ENCODE results near the gene UNC93B1. TPM values are rescaled to one million over a fixed set of nuclear protein-coding genes. Genes with fewer than 3 reads are reported as not detected.

Gene UNC93B1
- polyA plus RNA-seq, 4 donors, result 27.2 to 82.1 (median 41.4) TPM

DNA sequence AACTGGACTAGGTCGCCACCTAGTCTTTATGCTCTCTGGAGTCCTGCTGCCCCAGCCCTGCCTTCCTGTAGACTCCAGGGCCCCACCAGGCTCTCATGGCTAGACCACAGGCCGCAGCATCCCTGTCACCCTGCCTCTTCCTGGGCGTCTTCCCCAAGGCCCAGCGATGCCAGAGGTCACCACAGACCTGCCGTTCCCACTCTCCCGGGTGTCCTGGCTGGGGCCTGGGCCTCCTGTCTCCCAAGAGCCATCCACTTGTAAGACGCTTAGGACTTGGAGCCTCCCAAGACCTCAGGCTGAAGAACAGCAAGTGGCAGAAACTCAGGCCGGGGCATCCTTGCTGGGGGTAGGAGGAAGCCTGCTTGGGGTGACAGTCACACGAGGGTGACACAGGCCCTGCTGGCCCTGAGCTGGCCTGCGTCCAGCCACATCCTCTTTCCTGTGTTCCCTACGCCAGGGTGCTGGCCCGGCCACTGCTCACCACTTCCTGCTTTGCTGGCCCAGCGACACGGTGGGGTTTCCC is 32.9 kb upstream of the UNC93B1 start:
- DNase-seq, result peak in 1 of 2 donors; percentile 40
- H3K27me3 ChIP-seq (ENCODE audit: control insufficient read depth in 3 of 3, insufficient read depth in 3 of 3, low read length in 3 of 3), result no peaks in the 10 kb centered on the region
- no peak overlapping the region for H3K4me3 ChIP-seq (ENCODE audit: low read depth in 1 of 3, low read length in 3 of 3)
- WGBS, 3 donors, result 58 to 74% (median 61%) methylated on average over 14 of the region's 14 CpGs
- no peaks in the 10 kb centered on the region for H3K9me3 ChIP-seq (ENCODE audit: control insufficient read depth in 2 of 2, insufficient read depth in 1 of 2, low read depth in 1 of 2, low read length in 1 of 2)
- peaks cover 2 to 34% (median 5%) of the 10 kb centered on the region in 3 donors for H3K4me1 ChIP-seq (ENCODE audit: control insufficient read depth in 3 of 3, insufficient read depth in 2 of 3, low read depth in 1 of 3, low read length in 2 of 3)
- H3K36me3 ChIP-seq (ENCODE audit: control insufficient read depth in 3 of 3, insufficient read depth in 2 of 3, low read depth in 1 of 3, low read length in 3 of 3), result peaks cover 3 to 72% (median 5%) of the 10 kb centered on the region in 3 donors
- H3K27ac ChIP-seq (ENCODE audit: low read depth in 1 of 3, low read length in 2 of 3), result peak overlapping the region; percentile 26 to 95 (median 34)
- FAIRE-seq, result no peak

DNA sequence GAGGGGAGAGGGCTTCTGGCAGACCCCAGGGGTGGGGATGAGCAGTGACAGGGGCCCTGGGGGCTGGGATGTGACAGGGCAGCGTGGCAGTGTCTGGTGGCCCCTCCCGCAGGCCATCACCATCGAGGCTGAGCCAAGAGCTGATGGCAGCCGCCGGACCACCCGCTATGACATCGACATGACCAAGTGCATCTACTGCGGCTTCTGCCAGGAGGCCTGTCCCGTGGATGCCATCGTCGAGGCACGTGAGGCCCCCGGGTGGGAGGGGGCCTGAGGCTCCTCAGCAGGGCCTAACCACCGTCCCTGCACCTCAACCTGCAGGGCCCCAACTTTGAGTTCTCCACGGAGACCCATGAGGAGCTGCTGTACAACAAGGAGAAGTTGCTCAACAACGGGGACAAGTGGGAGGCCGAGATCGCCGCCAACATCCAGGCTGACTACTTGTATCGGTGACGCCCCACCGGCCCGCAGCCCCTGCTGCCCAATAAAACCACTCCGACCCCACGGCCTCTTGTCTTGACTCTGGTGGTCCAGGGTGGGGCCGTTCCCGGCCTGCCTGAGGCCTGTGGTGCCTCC is 32.3 kb upstream of the UNC93B1 start:
- no peaks in the 10 kb centered on the region for H3K9me3 ChIP-seq (ENCODE audit: control insufficient read depth in 2 of 2, insufficient read depth in 1 of 2, low read depth in 1 of 2, low read length in 1 of 2)
- no peak for FAIRE-seq

DNA sequence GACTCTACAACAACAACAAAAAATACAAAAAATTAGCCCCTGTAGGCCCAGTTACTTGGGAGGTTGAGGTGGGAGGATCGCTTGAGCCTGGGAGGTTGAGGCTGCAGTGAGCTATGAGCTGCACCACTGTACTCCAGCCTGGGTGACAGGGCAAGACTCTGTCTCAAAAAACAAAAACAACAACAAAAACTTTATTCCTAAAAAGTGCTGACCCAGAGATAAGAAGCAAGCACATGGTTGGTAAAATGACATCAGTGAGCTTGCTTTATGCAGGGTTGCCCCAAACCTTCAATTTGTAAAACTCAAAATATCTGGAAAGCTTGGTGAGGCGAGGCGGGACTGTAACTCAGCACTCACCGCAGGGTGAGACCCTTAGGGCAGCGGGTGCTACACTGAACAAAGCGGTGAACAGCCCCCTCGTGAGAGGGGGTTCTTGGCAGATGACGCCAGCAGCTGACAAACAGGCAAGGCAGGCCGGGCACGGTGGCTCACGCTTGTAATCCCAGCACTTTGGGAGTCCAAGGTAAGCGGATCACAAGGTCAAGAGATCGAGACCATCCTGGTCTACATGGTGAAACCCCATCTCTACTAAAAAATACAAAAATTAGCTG is 31.5 kb upstream of the UNC93B1 start:
- DNase-seq (no peak), FAIRE-seq (no peak)
- no peaks in the 10 kb centered on the region for H3K27me3 ChIP-seq (ENCODE audit: control insufficient read depth in 3 of 3, insufficient read depth in 3 of 3, low read length in 3 of 3)
- 88 to 93% (median 91%) methylated on average over 13 of the region's 13 CpGs for WGBS, 3 donors
- peaks cover 0 to 33% (median 5%) of the 10 kb centered on the region in 3 donors for H3K4me1 ChIP-seq (ENCODE audit: control insufficient read depth in 3 of 3, insufficient read depth in 2 of 3, low read depth in 1 of 3, low read length in 2 of 3)
- no peaks in the 10 kb centered on the region for H3K9me3 ChIP-seq (ENCODE audit: control insufficient read depth in 2 of 2, insufficient read depth in 1 of 2, low read depth in 1 of 2, low read length in 1 of 2)
- peaks cover 3 to 64% (median 5%) of the 10 kb centered on the region in 3 donors for H3K36me3 ChIP-seq (ENCODE audit: control insufficient read depth in 3 of 3, insufficient read depth in 2 of 3, low read depth in 1 of 3, low read length in 3 of 3)
- H3K27ac ChIP-seq (ENCODE audit: low read depth in 1 of 3, low read length in 2 of 3), result no peak overlapping the region
- H3K4me3 ChIP-seq (ENCODE audit: low read depth in 1 of 3, low read length in 3 of 3), result no peak overlapping the region

More for the DNA sequence above, 32.3 kb upstream of the UNC93B1 start:
- Histone ChIP-seq H3K36me3 (ENCODE audit: control insufficient read depth in 3 of 3, insufficient read depth in 2 of 3, low read depth in 1 of 3, low read length in 3 of 3) (peaks cover 3 to 70% (median 5%) of the 10 kb centered on the region in 3 donors), H3K4me3 (ENCODE audit: low read depth in 1 of 3, low read length in 3 of 3) (no peak overlapping the region), H3K27me3 (ENCODE audit: control insufficient read depth in 3 of 3, insufficient read depth in 3 of 3, low read length in 3 of 3) (no peaks in the 10 kb centered on the region), H3K4me1 (ENCODE audit: control insufficient read depth in 3 of 3, insufficient read depth in 2 of 3, low read depth in 1 of 3, low read length in 2 of 3) (peaks cover 2 to 39% (median 5%) of the 10 kb centered on the region in 3 donors), H3K27ac (ENCODE audit: low read depth in 1 of 3, low read length in 2 of 3) (peak overlapping the region; percentile 22 to 95 (median 26))
- DNase-seq, result no peak
- WGBS, 3 donors, result 86 to 87% (median 87%) methylated on average over 27 of the region's 27 CpGs

DNA sequence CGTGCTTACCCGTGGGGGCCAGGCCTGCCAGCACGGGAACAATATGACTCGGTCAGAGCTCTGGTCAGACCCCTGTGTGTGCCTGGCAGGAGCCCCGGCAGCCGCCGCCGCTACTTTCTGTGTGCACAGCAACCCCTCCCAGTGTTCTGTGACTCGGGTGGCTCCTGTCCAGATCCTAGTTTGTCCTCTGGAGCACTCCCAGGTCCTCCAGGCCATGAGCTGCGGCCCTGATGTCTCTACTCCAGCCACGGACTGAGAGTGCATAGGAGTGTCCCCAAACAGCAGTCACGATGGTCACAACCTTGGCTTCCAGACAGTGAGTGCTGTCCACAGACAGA is 29.8 kb upstream of the UNC93B1 start:
- Histone ChIP-seq H3K36me3 (ENCODE audit: control insufficient read depth in 3 of 3, insufficient read depth in 2 of 3, low read depth in 1 of 3, low read length in 3 of 3) (peaks cover 3 to 67% (median 5%) of the 10 kb centered on the region in 3 donors), H3K27ac (ENCODE audit: low read depth in 1 of 3, low read length in 2 of 3) (no peak overlapping the region), H3K4me1 (ENCODE audit: control insufficient read depth in 3 of 3, insufficient read depth in 2 of 3, low read depth in 1 of 3, low read length in 2 of 3) (peaks cover 0 to 27% (median 2%) of the 10 kb centered on the region in 3 donors), H3K9me3 (ENCODE audit: control insufficient read depth in 2 of 2, insufficient read depth in 1 of 2, low read depth in 1 of 2, low read length in 1 of 2) (no peaks in the 10 kb centered on the region), H3K4me3 (ENCODE audit: low read depth in 1 of 3, low read length in 3 of 3) (no peak overlapping the region), H3K27me3 (ENCODE audit: control insufficient read depth in 3 of 3, insufficient read depth in 3 of 3, low read length in 3 of 3) (no peaks in the 10 kb centered on the region)
- FAIRE-seq, result no peak
- WGBS, 3 donors, result 79 to 92% (median 87%) methylated on average over 12 of the region's 12 CpGs
- no peak for DNase-seq

DNA sequence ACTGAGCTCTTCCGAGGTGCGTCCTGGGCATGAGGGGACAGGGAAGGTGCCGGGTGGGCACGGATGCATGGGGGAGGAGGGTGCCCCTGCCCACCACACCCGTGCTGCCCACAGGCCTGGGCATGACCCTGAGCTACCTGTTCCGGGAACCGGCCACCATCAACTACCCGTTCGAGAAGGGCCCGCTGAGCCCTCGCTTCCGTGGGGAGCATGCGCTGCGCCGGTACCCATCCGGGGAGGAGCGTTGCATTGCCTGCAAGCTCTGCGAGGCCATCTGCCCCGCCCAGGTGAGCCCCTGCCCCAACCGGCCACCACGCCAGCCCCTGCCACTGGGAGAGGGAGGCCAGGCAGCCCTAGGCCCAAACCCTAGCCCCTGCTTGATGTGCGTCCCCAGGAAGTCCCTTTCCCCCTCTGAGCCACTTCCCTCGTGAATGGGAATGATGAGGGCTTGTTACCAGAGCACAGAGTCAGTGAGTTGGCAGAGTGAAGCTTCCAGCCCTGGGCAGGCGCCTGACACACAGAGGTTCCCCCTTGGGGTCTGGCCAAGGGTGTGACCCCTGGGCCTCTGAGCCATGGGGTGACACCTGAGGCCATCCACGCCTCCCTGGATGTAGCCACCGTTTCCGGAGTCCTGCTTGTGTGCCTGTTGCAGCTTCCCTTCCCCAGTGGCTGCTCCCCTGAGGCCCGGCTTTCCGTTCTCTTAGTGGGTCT is 29.3 kb upstream of the UNC93B1 start:
- WGBS, 3 donors, result 92 to 94% (median 94%) methylated on average over 26 to 29 of the region's 29 CpGs
- Histone ChIP-seq H3K9me3 (ENCODE audit: control insufficient read depth in 2 of 2, insufficient read depth in 1 of 2, low read depth in 1 of 2, low read length in 1 of 2) (no peaks in the 10 kb centered on the region), H3K4me3 (ENCODE audit: low read depth in 1 of 3, low read length in 3 of 3) (no peak overlapping the region), H3K4me1 (ENCODE audit: control insufficient read depth in 3 of 3, insufficient read depth in 2 of 3, low read depth in 1 of 3, low read length in 2 of 3) (peaks cover 0 to 22% (median 2%) of the 10 kb centered on the region in 3 donors), H3K27me3 (ENCODE audit: control insufficient read depth in 3 of 3, insufficient read depth in 3 of 3, low read length in 3 of 3) (no peaks in the 10 kb centered on the region), H3K36me3 (ENCODE audit: control insufficient read depth in 3 of 3, insufficient read depth in 2 of 3, low read depth in 1 of 3, low read length in 3 of 3) (peaks cover 3 to 64% (median 5%) of the 10 kb centered on the region in 3 donors), H3K27ac (ENCODE audit: low read depth in 1 of 3, low read length in 2 of 3) (no peak overlapping the region)
- DNase-seq (no peak), FAIRE-seq (no peak)

DNA sequence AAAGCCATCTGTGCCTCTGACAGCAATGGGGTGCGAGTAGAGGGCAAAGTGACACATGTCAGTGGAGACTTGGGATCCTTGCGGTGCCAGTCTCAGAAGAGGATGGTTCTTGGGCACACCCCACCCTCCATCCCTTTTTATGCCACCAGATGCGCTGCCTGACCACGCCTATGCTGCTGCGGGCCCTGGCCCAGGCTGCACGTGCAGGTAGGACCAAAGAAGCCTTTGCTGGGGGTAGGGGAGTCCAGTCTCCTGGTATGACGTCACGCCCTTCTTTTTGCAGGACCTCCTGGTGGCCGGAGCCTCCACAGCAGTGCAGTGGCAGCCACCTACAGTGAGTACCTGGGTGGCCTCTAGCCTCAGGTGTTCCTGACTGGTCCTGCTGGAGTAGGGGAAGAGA is 28.1 kb upstream of the UNC93B1 start:
- H3K27ac ChIP-seq (ENCODE audit: low read depth in 1 of 3, low read length in 2 of 3), result no peak overlapping the region
- H3K27me3 ChIP-seq (ENCODE audit: control insufficient read depth in 3 of 3, insufficient read depth in 3 of 3, low read length in 3 of 3), result no peaks in the 10 kb centered on the region
- FAIRE-seq (no peak), DNase-seq (no peak)
- H3K4me3 ChIP-seq (ENCODE audit: low read depth in 1 of 3, low read length in 3 of 3), result no peak overlapping the region
- peaks cover 0 to 17% (median 2%) of the 10 kb centered on the region in 3 donors for H3K4me1 ChIP-seq (ENCODE audit: control insufficient read depth in 3 of 3, insufficient read depth in 2 of 3, low read depth in 1 of 3, low read length in 2 of 3)
- peaks cover 3 to 70% (median 5%) of the 10 kb centered on the region in 3 donors for H3K36me3 ChIP-seq (ENCODE audit: control insufficient read depth in 3 of 3, insufficient read depth in 2 of 3, low read depth in 1 of 3, low read length in 3 of 3)
- no peaks in the 10 kb centered on the region for H3K9me3 ChIP-seq (ENCODE audit: control insufficient read depth in 2 of 2, insufficient read depth in 1 of 2, low read depth in 1 of 2, low read length in 1 of 2)
- 48 to 67% (median 65%) methylated on average over 7 to 9 of the region's 9 CpGs for WGBS, 3 donors

DNA sequence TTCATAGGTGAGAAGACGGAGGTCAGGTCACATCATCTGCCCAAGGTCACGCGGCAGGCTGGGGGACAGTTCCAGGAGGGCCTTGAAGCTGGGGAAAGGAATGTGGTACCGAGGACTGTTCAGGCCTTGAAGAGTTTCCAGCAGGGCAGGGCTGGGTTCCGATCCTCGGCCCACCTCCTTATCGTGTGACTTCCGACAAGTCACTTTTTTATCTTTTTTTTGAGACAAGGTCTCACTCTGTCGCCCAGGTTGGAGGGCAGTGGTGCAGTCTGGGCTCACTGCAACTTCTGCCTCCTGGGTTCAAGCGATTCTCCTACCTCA is 27.2 kb upstream of the UNC93B1 start:
- H3K27me3 ChIP-seq (ENCODE audit: control insufficient read depth in 3 of 3, insufficient read depth in 3 of 3, low read length in 3 of 3), result no peaks in the 10 kb centered on the region
- peak overlapping the region; percentile 69 to 86 (median 78) for H3K4me3 ChIP-seq (ENCODE audit: low read depth in 1 of 3, low read length in 3 of 3)
- H3K27ac ChIP-seq (ENCODE audit: low read depth in 1 of 3, low read length in 2 of 3), result peak overlapping the region; percentile 60 to 81 (median 79)
- FAIRE-seq (no peak), DNase-seq (no peak)
- H3K4me1 ChIP-seq (ENCODE audit: control insufficient read depth in 3 of 3, insufficient read depth in 2 of 3, low read depth in 1 of 3, low read length in 2 of 3), result peaks cover 0 to 17% (median 2%) of the 10 kb centered on the region in 3 donors
- H3K9me3 ChIP-seq (ENCODE audit: control insufficient read depth in 2 of 2, insufficient read depth in 1 of 2, low read depth in 1 of 2, low read length in 1 of 2), result no peaks in the 10 kb centered on the region
- H3K36me3 ChIP-seq (ENCODE audit: control insufficient read depth in 3 of 3, insufficient read depth in 2 of 3, low read depth in 1 of 3, low read length in 3 of 3), result peaks cover 3 to 69% (median 5%) of the 10 kb centered on the region in 3 donors
- 8 to 10% (median 8%) methylated on average over 10 of the region's 10 CpGs for WGBS, 3 donors

DNA sequence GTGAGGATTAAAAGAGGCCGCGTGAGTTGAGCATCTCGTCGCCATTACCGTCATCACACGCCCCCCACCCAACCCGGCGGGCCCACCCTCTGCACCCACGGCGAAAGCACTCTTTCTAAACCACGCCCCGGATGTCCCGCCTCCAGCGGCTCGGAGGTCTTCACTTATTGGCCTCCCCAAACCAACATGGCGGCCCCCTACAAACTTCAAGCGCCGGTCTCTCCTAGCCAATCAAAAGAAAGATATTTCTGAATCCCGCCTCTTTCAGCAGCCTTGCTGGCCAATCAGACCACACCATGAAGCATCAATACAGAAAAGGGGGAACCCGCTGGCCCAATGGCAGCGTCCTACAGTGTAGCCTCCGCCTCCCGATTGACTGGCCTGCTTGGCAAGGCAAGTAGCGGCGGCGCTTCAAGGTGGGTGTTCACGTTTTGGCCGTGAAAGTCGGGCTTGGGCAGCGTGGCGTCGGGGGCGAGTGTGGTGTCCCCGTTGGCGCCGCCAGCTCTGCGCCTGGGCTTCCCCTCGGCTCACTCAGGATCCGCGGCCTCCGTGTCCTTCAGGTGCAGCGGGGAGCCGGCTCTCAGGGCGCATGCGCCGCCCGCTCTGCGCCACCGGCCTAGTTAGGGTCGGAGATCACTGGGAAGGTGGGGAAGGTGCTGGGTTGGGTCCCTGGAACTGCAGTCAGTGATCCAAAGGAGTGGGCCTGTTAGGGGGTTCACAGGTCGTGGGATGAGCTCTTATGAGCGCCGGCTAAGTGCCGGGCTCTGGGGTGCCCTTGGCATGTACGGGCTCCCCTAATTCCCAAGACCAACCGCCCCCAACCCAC is 26.6 kb upstream of the UNC93B1 start, which contains the start of gene NDUFS8:
TSS of gene NDUFS8 (plus strand) at position 364 of the 826 bp plus-strand sequence. CDS start 1,471 bp downstream, outside the sequence.
- FAIRE-seq (peak; percentile 78), DNase-seq (peak; percentile 99 to 100)
- peak within 1 kb of the TSS; percentile 60 to 81 (median 79) for H3K27ac ChIP-seq (ENCODE audit: low read depth in 1 of 3, low read length in 2 of 3)
- peaks cover 0 to under 1% of the 10 kb centered on the region in 2 donors for H3K9me3 ChIP-seq (ENCODE audit: control insufficient read depth in 2 of 2, insufficient read depth in 1 of 2, low read depth in 1 of 2, low read length in 1 of 2)
- H3K4me1 ChIP-seq (ENCODE audit: control insufficient read depth in 3 of 3, insufficient read depth in 2 of 3, low read depth in 1 of 3, low read length in 2 of 3), result peaks cover 0 to 17% (median 0%) of the 10 kb centered on the region in 3 donors
- no peaks in the 10 kb centered on the region for H3K27me3 ChIP-seq (ENCODE audit: control insufficient read depth in 3 of 3, insufficient read depth in 3 of 3, low read length in 3 of 3)
- peaks cover 3 to 69% (median 5%) of the 10 kb centered on the region in 3 donors for H3K36me3 ChIP-seq (ENCODE audit: control insufficient read depth in 3 of 3, insufficient read depth in 2 of 3, low read depth in 1 of 3, low read length in 3 of 3)
- WGBS, 3 donors, result 0 to 1% (median 1%) methylated on average over 56 of the region's 56 CpGs
- H3K4me3 ChIP-seq (ENCODE audit: low read depth in 1 of 3, low read length in 3 of 3), result peak within 1 kb of the TSS; percentile 69 to 86 (median 78)
